ENCODE data around the gene DAPK2.

GRCh38 chr15:63992300-63992699 lies 54.0 kb downstream of the DAPK2 start:
- TF ChIP-seq EZH2 (IDR thresholded peaks at IDR 0.05; ENCODE audit: low read length, missing control alignments) (no peak), CTCF (conservative IDR thresholded peaks at IDR 0.05 in 1 of 2, IDR thresholded peaks at IDR 0.05 in 1 of 2; ENCODE audit: low read depth in 1 of 2, low read length in 2 of 2) (no peak)

All from fibroblast of lung (primary cell).